Gastrocnemius medialis (tissue), 4 donors: ENCODE measurements around the gene POMGNT1. TPM values are rescaled to one million over a fixed set of nuclear protein-coding genes. Genes with fewer than 3 reads are reported as not detected.

Source experiments
- ATAC-seq, 2 donors: fragments of 150-250 bp; one replicate each; pipeline ENCODE4 v1.9.1; 2016
- DNase-seq, 2 donors: peaks; one replicate each; pipeline ENCODE4 v3.0.0-alpha.2; 2019
- H3K27ac ChIP-seq, 4 donors: fragments of 200-600 bp; sonication (generic); 1 replicate in 1 of 4; 2 replicates in 3 of 4; pipeline ENCODE4 v1.5.1; 2016 to 2018; ENCODE audit warnings: mild to moderate bottlenecking in 2 of 4, moderate library complexity in 1 of 4
- H3K27me3 ChIP-seq, 3 donors: fragments of 200-600 bp; sonication (generic) in 2 of 3; 1 replicate in 1 of 3; 2 replicates in 2 of 3; pipeline versions ENCODE4 v1.5.1 to v1.6.0; 2016 to 2019; ENCODE audit warnings: mild to moderate bottlenecking in 1 of 3, moderate library complexity in 1 of 3
- H3K36me3 ChIP-seq, 2 donors: fragments of 200-600 bp; sonication (generic) in 1 of 2; one replicate each; pipeline ENCODE4 v1.5.1; 2017 to 2018
- H3K4me1 ChIP-seq, 2 donors: fragments of 200-600 bp; sonication (generic) in 1 of 2; one replicate each; pipeline ENCODE4 v1.5.1; 2016 to 2017; ENCODE audit warnings: mild to moderate bottlenecking in 2 of 2
- H3K4me3 ChIP-seq, 4 donors: fragments of 200-600 bp; sonication (generic) in 3 of 4; 1 replicate in 1 of 4; 2 replicates in 3 of 4; pipeline ENCODE4 v1.5.1; 2016 to 2019; ENCODE audit warnings: mild to moderate bottlenecking in 2 of 4
- H3K9me3 ChIP-seq, 3 donors: fragments of 200-600 bp; sonication (generic) in 2 of 3; 1 replicate in 1 of 3; 2 replicates in 2 of 3; pipeline ENCODE4 v1.5.1; 2016 to 2019
- CTCF ChIP-seq, 5 experiments: fragments of 450-650 bp in 3 of 5; fragments of 200-600 bp in 2 of 5; sonication (generic) in 2 of 5; IDR thresholded peaks in 4 of 5; conservative IDR thresholded peaks in 1 of 5; 1 replicate in 4 of 5; 2 replicates in 1 of 5; pipeline ENCODE4 v1.5.1; 2016 to 2019; ENCODE audit warnings: antibody characterized with exemption in 5 of 5, mild to moderate bottlenecking in 3 of 5, moderate library complexity in 3 of 5
- POLR2A ChIP-seq, 2 donors: fragments of 450-650 bp; IDR thresholded peaks; one replicate each; pipeline ENCODE4 v1.6.1; 2017; ENCODE audit warnings: antibody characterized with exemption in 2 of 2, mild to moderate bottlenecking in 2 of 2, moderate library complexity in 2 of 2
- in situ Hi-C, 4 donors: fragments of 200-750 bp; cut with MboI; loops; one replicate each; pipeline versions ENCODE4 v1.15.0 to v1.8.0; 2017; ENCODE audit warnings: low sequenced_read_pairs in 4 of 4
- intact Hi-C: fragments of 100-400 bp; cut with DNase I; formaldehyde crosslinking; loops from one replicate; pipeline ENCODE4 v1.15.1; 2023; ENCODE audit warnings: low total_unique reads
- total RNA-seq, 4 donors: library from RNA; depleted of rRNA; stranded (reverse); fragments of >200 nt; gene quantifications; one replicate each; pipeline versions ENCODE4 v1.1.0 to v1.2.3, GENCODE V29; 2016

POMGNT1 gene
- total RNA-seq, 4 donors from 2014 or later, result 66.2 to 107 (median 92.2) TPM

- Histone ChIP-seq H3K9me3 (no peaks in the 10 kb centered on the region), H3K4me3 (no peak overlapping the region), H3K36me3 (no peaks in the 10 kb centered on the region), H3K27ac (no peak overlapping the region), H3K4me1 (no peaks in the 10 kb centered on the region), H3K27me3 (no peaks in the 10 kb centered on the region)
- ATAC-seq (no peak), DNase-seq (no peak)
- in situ Hi-C loops (loop anchor here in 1 of 4 donors (10.0 kb wide), 1 partner anchor 185 kb away; no protein-coding TSS in a partner anchor), intact Hi-C loops (no loop called here)
- TF ChIP-seq POLR2A (IDR thresholded peaks at IDR 0.05) (no peak), CTCF (IDR thresholded peaks at IDR 0.05 in 4 of 5, conservative IDR thresholded peaks at IDR 0.05 in 1 of 5) (no peak)
Measured at GRCh38 chr1:46219551-46220520, 21.6 kb upstream of the POMGNT1 start.

GRCh38 chr1:46218443-46218842, 20.2 kb upstream of the POMGNT1 start:
- H3K36me3 ChIP-seq, result no peaks in the 10 kb centered on the region
- DNase-seq (no peak), ATAC-seq (no peak)
- no peak overlapping the region for H3K27ac ChIP-seq
- H3K4me1 ChIP-seq, result no peaks in the 10 kb centered on the region
- intact Hi-C loops (no loop called here), in situ Hi-C loops (no loop called here)
- no peaks in the 10 kb centered on the region for H3K9me3 ChIP-seq
- H3K27me3 ChIP-seq, result no peaks in the 10 kb centered on the region
- no peak overlapping the region for H3K4me3 ChIP-seq
- TF ChIP-seq POLR2A (IDR thresholded peaks at IDR 0.05) (no peak), CTCF (IDR thresholded peaks at IDR 0.05 in 4 of 5, conservative IDR thresholded peaks at IDR 0.05 in 1 of 5) (no peak)

GRCh38 chr1:46215504-46215903, 17.3 kb upstream of the POMGNT1 start:
- intact Hi-C loops (no loop called here), in situ Hi-C loops (no loop called here)
- ATAC-seq (no peak), DNase-seq (no peak)
- no peak overlapping the region for H3K4me3 ChIP-seq
- TF ChIP-seq CTCF (IDR thresholded peaks at IDR 0.05 in 4 of 5, conservative IDR thresholded peaks at IDR 0.05 in 1 of 5) (no peak), POLR2A (IDR thresholded peaks at IDR 0.05) (no peak)
- H3K9me3 ChIP-seq, result no peaks in the 10 kb centered on the region
- no peaks in the 10 kb centered on the region for H3K4me1 ChIP-seq
- no peaks in the 10 kb centered on the region for H3K36me3 ChIP-seq
- H3K27me3 ChIP-seq, result no peaks in the 10 kb centered on the region
- no peak overlapping the region for H3K27ac ChIP-seq

GRCh38 chr1:46211051-46211450, 12.8 kb upstream of the POMGNT1 start:
- Histone ChIP-seq H3K36me3 (no peaks in the 10 kb centered on the region), H3K4me1 (no peaks in the 10 kb centered on the region), H3K4me3 (no peak overlapping the region), H3K9me3 (no peaks in the 10 kb centered on the region), H3K27ac (no peak overlapping the region), H3K27me3 (no peaks in the 10 kb centered on the region)
- in situ Hi-C loops, result no loop called here
- no peak for ATAC-seq
- no peak for TF ChIP-seq CTCF (IDR thresholded peaks at IDR 0.05 in 4 of 5, conservative IDR thresholded peaks at IDR 0.05 in 1 of 5)
- no peak for TF ChIP-seq POLR2A (IDR thresholded peaks at IDR 0.05)
- intact Hi-C loops, result no loop called here
- DNase-seq, result no peak
